ENCODE results near the gene MRFAP1. TPM values are rescaled to one million over a fixed set of nuclear protein-coding genes. Genes with fewer than 3 reads are reported as not detected.

MRFAP1 gene
- polyA plus RNA-seq (ENCODE audit: insufficient read length in 3 of 3), result 100 to 1,000 TPM; 476 to 485 (median 482) TPM

- DNase-seq (ENCODE audit: low read depth in 3 of 3, low spot score in 2 of 3), result peak; percentile 86 to 89 (median 87)
Observed at GRCh38 chr4:6640292-6641163, at the start of gene MRFAP1. MRFAP1 (plus strand) TSS chr4:6640685; CDS start chr4:6640863, 178 bp downstream.

GRCh38 chr4:6591313-6591712, 49.2 kb upstream of the MRFAP1 start:
- DNase-seq (ENCODE audit: low read depth in 3 of 3, low spot score in 2 of 3), result no peak

DNA sequence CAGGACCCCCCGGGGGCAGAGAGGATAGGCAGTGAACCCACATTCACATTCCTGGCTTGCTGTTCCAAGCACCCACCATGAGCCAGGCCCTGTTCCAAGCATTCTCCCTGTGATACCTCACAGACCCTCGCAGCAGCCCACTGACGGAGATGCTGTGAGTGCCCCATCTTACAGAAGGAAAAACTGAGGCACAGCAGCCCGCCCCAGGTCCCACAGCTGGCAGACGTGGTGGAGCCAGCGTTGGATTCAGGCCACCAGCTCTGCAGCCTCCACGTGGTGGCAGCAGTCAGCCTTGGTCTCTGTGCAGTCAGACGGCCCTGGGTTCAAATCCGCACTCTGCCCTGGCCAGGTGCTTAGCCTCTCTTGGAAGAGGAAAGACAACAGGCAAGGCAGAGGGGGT, 48.7 kb upstream of the MRFAP1 start:
- no peak for DNase-seq (ENCODE audit: low read depth in 3 of 3, low spot score in 2 of 3)

DNA sequence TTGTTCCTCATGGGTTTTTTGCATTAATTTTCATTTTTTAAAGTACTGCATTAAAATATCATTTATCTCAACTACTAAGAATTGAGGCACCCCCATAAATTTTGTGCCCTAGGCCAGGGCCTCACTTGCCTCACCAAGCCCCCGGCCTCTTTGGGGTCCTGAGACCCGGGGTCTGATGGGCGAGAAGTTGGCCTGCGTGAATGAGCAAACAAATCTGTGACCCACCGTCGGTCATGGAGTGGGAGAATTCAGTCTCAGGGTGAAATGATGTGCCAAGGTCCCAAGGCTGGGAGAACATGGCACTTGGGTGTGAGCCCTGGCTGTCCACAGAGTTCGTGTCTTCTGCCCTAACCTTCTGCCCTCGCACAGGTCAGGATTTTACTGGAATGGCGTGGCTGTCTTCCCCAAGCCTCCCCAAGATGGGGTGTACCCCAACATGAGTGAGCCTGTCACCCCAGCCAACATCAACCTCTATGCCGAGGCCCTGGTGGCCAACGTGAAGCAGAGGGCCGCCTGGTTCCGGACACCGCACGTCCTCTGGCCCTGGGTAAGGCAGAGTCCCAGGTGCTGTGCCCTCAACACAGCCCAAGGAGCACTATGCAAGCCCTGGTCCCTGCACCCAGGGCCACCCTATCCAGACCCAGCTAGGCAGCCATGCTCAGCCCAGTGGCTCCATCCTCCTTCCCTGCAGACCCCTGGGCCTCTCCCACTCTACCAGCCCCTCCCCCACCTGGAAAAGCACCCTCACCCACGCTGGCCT, 47.5 kb upstream of the MRFAP1 start:
- DNase-seq (ENCODE audit: low read depth in 3 of 3, low spot score in 2 of 3), result no peak

DNA sequence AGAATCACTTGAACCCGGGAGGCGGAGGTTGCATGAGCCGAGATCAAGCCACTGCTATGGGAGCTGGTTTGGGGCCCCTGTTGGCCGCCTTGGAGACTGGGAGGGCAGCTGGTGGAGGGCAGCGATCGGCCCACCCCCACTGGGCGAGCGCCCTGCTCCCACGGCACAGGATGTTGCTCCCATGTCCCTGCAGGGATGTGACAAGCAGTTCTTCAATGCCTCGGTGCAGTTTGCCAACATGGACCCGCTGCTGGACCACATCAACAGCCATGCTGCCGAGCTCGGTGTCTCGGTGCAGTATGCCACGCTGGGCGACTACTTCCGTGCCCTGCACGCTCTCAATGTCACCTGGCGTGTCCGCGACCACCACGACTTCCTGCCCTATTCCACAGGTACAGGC, 46.1 kb upstream of the MRFAP1 start:
- DNase-seq (ENCODE audit: low read depth in 3 of 3, low spot score in 2 of 3), result no peak

DNA sequence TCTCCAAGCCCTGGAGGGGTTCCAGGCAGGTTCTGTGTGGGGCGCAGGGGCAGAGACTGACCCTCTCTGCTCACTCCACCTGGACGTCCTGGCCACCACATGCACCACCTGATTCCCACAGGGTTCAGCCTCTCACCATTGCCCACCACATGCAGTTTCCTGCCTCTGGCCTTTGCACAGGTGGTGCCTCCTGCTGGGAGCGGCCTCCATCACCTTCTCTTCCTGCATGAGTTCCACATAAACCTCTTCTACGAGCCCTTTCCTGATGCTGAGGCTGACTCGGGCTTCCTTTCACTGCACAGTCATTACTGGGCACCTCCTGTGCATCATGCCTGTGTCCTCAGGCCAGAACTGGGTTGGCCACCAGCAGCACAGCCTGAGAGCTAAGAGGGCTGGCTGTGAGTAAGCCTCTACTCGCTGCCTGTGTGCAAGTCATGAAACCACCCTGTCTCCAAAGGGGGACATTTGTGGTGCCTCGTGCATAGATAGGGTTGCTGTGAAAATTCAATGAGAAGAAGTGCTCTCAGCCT, 45.6 kb upstream of the MRFAP1 start:
- no peak for DNase-seq (ENCODE audit: low read depth in 3 of 3, low spot score in 2 of 3)

DNA sequence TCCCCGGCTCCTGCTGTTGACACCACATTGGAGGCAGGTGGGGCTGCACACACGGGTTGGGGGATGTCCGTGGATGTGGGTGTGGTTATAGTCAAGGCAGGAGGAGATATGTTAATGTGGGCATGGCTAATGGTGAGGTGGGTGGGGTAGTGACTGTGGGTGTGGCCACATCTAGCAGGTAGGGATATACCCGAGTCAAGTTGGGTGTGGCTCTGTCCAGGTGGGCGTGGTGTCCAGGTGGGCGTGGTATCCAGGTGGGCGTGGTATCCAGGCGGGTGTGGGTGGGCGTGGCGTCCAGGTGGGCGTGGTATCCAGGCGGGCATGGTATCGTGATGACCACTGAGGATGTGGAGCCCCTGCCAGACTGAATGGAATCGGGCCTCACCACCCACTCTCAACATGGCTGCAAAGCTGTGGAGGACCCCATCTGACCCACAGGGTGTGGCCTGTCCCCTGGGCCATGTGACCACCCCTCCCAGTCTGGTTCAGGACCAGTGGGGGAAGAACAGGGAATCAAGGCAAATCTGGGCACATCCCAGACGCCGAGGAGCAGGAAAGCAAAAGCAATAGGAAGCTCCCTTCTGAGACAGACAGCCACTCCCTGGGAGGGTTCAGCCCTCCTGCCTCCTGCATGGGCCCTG, 44.5 kb upstream of the MRFAP1 start:
- DNase-seq (ENCODE audit: low read depth in 3 of 3, low spot score in 2 of 3), result no peak

GRCh38 chr4:6596948-6597347, 43.5 kb upstream of the MRFAP1 start:
- DNase-seq (ENCODE audit: low read depth in 3 of 3, low spot score in 2 of 3), result no peak

- DNase-seq (ENCODE audit: low read depth in 3 of 3, low spot score in 2 of 3), result no peak
Observed at GRCh38 chr4:6598127-6598526, 42.4 kb upstream of the MRFAP1 start.

DNA sequence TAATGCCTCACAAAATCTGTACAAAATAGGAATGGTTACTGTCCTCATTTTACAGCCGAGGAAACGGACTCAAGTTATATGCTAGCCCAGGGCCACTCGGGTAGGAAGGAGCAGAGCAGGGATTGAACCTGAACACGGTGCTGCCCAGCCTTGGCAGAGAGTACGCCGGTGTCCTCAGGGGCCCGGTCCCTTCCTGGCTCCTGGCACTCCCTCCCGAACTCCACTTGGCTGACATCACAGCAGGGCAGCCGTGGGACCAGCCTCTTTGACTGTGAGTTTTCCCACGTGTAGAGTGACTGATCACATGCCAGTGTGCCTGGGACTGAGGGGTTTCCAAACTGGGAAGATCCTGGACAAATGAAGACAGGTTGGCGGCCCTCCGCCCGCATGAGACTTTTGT, 41.8 kb upstream of the MRFAP1 start:
- no peak for DNase-seq (ENCODE audit: low read depth in 3 of 3, low spot score in 2 of 3)

DNA sequence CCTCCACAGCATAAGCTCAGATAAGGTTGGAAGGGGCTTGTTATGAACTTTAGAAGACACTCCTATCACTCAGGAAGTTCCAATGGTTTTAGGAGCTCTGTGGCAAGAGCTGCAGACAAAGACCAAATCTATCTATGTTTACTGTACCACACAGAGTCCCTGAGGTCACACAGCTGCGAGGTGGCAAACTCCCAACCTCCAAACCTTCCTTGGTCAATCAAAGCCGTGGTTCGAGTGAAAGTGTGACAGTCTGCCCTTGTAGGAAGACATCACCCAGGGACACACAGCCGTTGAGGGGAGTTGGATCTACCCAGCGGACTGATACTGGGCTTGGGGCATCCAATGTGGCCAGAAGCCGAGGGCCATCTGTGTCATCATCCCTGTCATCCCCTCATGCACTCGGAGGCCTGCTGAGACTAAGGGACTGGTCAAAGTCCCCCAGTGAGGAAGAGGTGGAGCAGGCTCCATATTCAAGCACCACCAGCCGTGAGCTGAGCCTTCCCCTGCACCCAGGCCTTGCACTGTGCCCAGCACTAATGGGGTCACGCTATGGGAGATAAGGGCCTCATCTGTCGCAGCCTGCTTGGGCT, 38.7 kb upstream of the MRFAP1 start:
- no peak for DNase-seq (ENCODE audit: low read depth in 3 of 3, low spot score in 2 of 3)

GRCh38 chr4:6602289-6602688, 38.2 kb upstream of the MRFAP1 start:
- DNase-seq (ENCODE audit: low read depth in 3 of 3, low spot score in 2 of 3), result no peak

GRCh38 chr4:6603128-6603527, 37.4 kb upstream of the MRFAP1 start:
- no peak for DNase-seq (ENCODE audit: low read depth in 3 of 3, low spot score in 2 of 3)

GRCh38 chr4:6605114-6605513, 35.4 kb upstream of the MRFAP1 start:
- DNase-seq (ENCODE audit: low read depth in 3 of 3, low spot score in 2 of 3), result no peak

DNA sequence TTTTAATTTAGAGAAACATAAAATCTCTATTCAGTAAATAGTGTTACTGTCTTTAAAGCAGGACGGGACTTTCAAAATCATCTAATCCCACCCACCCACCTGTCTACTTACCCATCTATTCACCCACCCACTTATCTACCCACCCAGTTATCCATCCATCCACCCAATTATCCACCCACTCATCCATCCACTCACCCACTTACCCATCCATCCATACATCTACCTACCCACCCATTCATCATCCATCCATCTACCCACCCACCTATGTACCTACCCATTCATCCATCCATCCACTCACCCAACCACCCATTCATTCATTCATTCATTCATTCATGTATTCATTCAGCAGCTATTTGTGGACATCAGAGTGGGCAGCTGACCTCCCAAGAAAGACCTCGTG, 34.9 kb upstream of the MRFAP1 start:
- DNase-seq (ENCODE audit: low read depth in 3 of 3, low spot score in 2 of 3), result no peak

GRCh38 chr4:6606465-6607235, 33.8 kb upstream of the MRFAP1 start:
- DNase-seq (ENCODE audit: low read depth in 3 of 3, low spot score in 2 of 3), result no peak

DNA sequence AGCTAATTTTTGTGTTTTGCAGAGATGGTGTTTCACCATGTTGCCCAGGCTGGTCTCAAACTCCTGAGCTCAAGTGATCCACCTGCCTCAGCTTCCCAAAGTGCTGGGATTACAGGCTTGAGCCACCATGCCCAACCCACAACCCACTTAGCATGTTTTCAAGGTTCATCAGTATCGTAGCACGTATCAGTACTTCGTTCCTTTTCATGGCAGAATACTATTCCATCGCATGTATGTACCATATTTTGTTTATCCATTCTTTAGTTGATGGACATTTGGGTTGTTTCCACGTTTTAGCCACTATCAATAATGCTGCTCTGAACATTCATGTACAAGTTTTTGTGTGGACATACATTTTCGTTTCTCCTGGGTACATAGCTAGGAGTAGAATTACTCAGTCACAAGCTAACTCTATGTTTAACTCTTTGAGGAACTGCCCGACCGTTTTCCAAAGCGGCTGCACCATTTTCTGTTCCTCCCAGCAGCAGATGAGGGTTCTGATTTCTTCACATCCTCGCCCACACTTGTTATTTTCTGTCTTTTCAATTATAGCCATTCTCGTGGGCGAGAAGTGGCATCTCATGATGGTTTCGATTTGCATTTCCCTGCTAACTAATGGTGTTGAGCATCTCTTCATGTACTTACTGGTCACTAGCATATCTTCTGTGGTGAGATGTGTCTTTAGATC, 33.0 kb upstream of the MRFAP1 start:
- DNase-seq (ENCODE audit: low read depth in 3 of 3, low spot score in 2 of 3), result no peak

DNA sequence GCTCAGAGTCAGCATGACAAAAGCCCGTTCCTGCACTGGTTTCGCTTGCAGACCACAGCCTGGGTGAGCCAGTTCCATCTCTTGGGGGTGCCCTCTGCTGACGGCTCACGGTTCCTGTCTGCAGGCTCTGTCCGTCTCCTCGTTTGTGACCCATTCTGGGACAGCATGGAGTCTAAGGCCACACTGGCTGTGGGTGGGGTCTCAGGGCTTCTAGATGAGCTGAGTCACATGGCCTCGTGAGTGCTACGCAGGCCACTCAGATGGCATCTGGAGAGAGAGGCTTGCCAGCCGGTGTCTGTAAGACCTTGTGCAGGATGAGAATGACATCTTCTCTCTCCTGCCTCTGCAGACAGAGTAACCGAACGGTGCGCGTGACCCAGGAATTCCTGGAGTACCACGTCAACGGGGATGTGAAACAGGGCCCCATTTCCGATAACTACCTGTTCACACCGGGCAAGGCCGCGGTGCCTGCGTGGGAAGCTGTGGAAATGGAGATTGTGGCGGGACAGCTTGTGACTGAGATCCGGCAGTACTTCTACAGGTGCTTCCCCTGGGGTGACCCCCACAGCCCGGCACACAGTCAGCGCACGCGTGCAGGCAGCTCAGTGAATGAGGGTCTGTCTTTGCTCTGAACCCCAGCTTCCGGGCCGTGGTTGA, 31.6 kb upstream of the MRFAP1 start:
- no peak for DNase-seq (ENCODE audit: low read depth in 3 of 3, low spot score in 2 of 3)
